Measurements from ENCODE around the gene IGDCC3. TPM values are rescaled to one million over a fixed set of nuclear protein-coding genes. Genes with fewer than 3 reads are reported as not detected.

The IGDCC3 gene
- total RNA-seq, 3 donors from 2014 or later (not counting 1 experiment from before 2014, with no cell fraction given), result not detected

- 80% methylated on average over 9 of the region's 10 CpGs for WGBS (ENCODE audit: insufficient coverage)
- intact Hi-C loops (cut with micrococcal nuclease), result no loop called here
- Mint-ChIP-seq H3K27ac (no peak overlapping the region), H3K27me3 (ENCODE audit: low read depth in 2 of 2) (peaks cover 0 to 6% of the 10 kb centered on the region in 2 donors), H3K36me3 (no peaks in the 10 kb centered on the region), H3K4me1 (peaks cover 0 to 8% of the 10 kb centered on the region in 2 donors), H3K4me3 (no peak overlapping the region), H3K9me3 (no peaks in the 10 kb centered on the region)
- ATAC-seq (no peak), DNase-seq (no peak)
- no peak overlapping the region for H3K4me3 ChIP-seq (ENCODE audit: low read length)
- H3K27ac ChIP-seq (ENCODE audit: low read length), result no peak overlapping the region
- no peaks in the 10 kb centered on the region for H3K4me1 ChIP-seq (ENCODE audit: control insufficient read depth, insufficient read depth, low read length)
- TF ChIP-seq, protein P1, sequence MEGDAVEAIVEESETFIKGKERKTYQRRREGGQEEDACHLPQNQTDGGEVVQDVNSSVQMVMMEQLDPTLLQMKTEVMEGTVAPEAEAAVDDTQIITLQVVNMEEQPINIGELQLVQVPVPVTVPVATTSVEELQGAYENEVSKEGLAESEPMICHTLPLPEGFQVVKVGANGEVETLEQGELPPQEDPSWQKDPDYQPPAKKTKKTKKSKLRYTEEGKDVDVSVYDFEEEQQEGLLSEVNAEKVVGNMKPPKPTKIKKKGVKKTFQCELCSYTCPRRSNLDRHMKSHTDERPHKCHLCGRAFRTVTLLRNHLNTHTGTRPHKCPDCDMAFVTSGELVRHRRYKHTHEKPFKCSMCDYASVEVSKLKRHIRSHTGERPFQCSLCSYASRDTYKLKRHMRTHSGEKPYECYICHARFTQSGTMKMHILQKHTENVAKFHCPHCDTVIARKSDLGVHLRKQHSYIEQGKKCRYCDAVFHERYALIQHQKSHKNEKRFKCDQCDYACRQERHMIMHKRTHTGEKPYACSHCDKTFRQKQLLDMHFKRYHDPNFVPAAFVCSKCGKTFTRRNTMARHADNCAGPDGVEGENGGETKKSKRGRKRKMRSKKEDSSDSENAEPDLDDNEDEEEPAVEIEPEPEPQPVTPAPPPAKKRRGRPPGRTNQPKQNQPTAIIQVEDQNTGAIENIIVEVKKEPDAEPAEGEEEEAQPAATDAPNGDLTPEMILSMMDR (IDR thresholded peaks at IDR 0.05), result no peak
- no peaks in the 10 kb centered on the region for H3K27me3 ChIP-seq (ENCODE audit: control insufficient read depth, insufficient read depth, low read length)
- H3K9me3 ChIP-seq (ENCODE audit: control insufficient read depth, insufficient read depth, low read length), result no peaks in the 10 kb centered on the region
- no peaks in the 10 kb centered on the region for H3K36me3 ChIP-seq (ENCODE audit: control insufficient read depth, insufficient read depth, low read length)
These were observed 67.2 kb downstream of the IGDCC3 start for GRCh38 chr15:65310431-65311137.

DNA sequence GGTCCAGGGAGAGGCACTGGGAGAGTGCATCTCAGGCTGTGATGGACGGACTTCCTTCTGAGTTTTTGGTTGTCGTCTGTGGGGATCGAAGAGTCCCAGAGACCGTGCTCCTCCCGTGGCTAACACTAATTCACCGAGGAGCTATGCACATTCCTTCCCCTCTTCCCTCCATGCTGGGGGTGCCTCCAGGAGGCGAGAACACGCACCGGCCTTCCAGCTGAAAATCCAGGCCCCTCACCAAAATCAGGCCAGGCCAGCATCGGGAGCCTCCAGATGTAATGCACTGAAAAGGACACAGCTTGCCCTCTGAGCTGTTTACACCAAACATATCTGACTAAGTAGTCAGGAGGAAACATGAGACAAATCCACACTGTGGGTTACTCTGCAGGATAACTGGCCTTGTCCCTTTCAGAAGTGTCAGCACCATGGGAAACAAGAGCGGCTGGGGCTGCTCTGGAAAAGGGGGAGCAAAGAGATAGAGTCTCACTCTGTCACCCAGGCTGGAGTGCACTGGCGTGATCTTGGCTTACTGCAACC is 67.9 kb downstream of the IGDCC3 start:
- Mint-ChIP-seq H3K4me3 (no peak overlapping the region), H3K9me3 (no peaks in the 10 kb centered on the region), H3K4me1 (peaks cover 3 to 11% of the 10 kb centered on the region in 2 donors), H3K27me3 (ENCODE audit: low read depth in 2 of 2) (peaks cover 0 to 6% of the 10 kb centered on the region in 2 donors), H3K27ac (no peak overlapping the region), H3K36me3 (no peaks in the 10 kb centered on the region)
- no peak overlapping the region for H3K27ac ChIP-seq (ENCODE audit: low read length)
- DNase-seq (no peak), ATAC-seq (no peak)
- WGBS (ENCODE audit: insufficient coverage), result 93% methylated on average over 12 of the region's 12 CpGs
- intact Hi-C loops (cut with micrococcal nuclease), result no loop called here
- no peaks in the 10 kb centered on the region for H3K27me3 ChIP-seq (ENCODE audit: control insufficient read depth, insufficient read depth, low read length)
- peaks cover 5% of the 10 kb centered on the region for H3K4me1 ChIP-seq (ENCODE audit: control insufficient read depth, insufficient read depth, low read length)
- H3K36me3 ChIP-seq (ENCODE audit: control insufficient read depth, insufficient read depth, low read length), result no peaks in the 10 kb centered on the region
- H3K4me3 ChIP-seq (ENCODE audit: low read length), result no peak overlapping the region
- TF ChIP-seq, protein P1 (IDR thresholded peaks at IDR 0.05), result no peak
- no peaks in the 10 kb centered on the region for H3K9me3 ChIP-seq (ENCODE audit: control insufficient read depth, insufficient read depth, low read length)

DNA sequence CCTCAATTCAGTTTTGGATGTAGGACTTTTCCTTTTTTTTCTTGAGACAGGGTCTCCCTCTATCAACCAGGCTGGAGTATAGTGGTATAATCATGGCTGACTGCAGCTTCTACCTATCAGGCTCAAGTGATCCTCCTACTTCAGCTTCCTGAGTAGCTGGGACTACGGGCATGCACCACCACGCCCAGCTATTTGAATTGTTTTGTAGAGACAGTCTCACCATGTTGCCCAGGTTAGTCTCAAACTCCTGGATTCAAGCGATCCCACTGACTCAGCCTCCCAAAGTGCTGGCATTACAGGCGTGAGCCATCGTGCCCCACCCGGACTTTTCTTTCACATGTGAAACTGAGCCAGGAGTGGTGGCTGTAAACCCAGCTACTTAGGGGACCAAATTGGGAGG is 69.8 kb downstream of the IGDCC3 start:
- no peak overlapping the region for H3K4me3 ChIP-seq (ENCODE audit: low read length)
- no peaks in the 10 kb centered on the region for H3K36me3 ChIP-seq (ENCODE audit: control insufficient read depth, insufficient read depth, low read length)
- intact Hi-C loops (cut with micrococcal nuclease), result no loop called here
- Mint-ChIP-seq H3K4me1 (peaks cover 19 to 25% of the 10 kb centered on the region in 2 donors), H3K36me3 (no peaks in the 10 kb centered on the region), H3K27me3 (ENCODE audit: low read depth in 2 of 2) (peaks cover 0 to 3% of the 10 kb centered on the region in 2 donors), H3K9me3 (no peaks in the 10 kb centered on the region), H3K4me3 (no peak overlapping the region), H3K27ac (no peak overlapping the region)
- peaks cover 16% of the 10 kb centered on the region for H3K4me1 ChIP-seq (ENCODE audit: control insufficient read depth, insufficient read depth, low read length)
- WGBS (ENCODE audit: insufficient coverage), result 96% methylated on average over 6 of the region's 6 CpGs
- DNase-seq (no peak), ATAC-seq (no peak)
- no peak overlapping the region for H3K27ac ChIP-seq (ENCODE audit: low read length)
- H3K27me3 ChIP-seq (ENCODE audit: control insufficient read depth, insufficient read depth, low read length), result no peaks in the 10 kb centered on the region
- TF ChIP-seq, protein P1 (IDR thresholded peaks at IDR 0.05), result no peak
- no peaks in the 10 kb centered on the region for H3K9me3 ChIP-seq (ENCODE audit: control insufficient read depth, insufficient read depth, low read length)

All from natural killer cell (primary cell).